Activated CD4-positive, CD25-positive, alpha-beta regulatory T cell treated with anti-CD3 and anti-CD28 coated beads, Interleukin-2, amount 50 U/mL, for 72 hours (primary cell): Measurements from ENCODE around the gene RNASE13.

Source experiments
- DNase-seq: peaks from one replicate; pipeline ENCODE4 v3.0.0; 2021

Gene RNASE13

GRCh38 chr14:21063479-21063878, 28.9 kb upstream of the RNASE13 start:
- no peak for DNase-seq

- DNase-seq = no peak
Measured at GRCh38 chr14:21061347-21061668, 26.7 kb upstream of the RNASE13 start.

- no peak for DNase-seq
Measured at GRCh38 chr14:21060614-21061346, 26.2 kb upstream of the RNASE13 start.

- DNase-seq = no peak
Measured at GRCh38 chr14:21059842-21060613, 25.4 kb upstream of the RNASE13 start.

- no peak for DNase-seq
Measured at GRCh38 chr14:21058903-21059302, 24.3 kb upstream of the RNASE13 start.

- DNase-seq = no peak
Measured at GRCh38 chr14:21057803-21058675, 23.4 kb upstream of the RNASE13 start, which contains the start of gene RNASE8. TSS of gene RNASE8 (plus strand) at chr14:21057822. CDS start at chr14:21057893, 71 bp downstream.

GRCh38 chr14:21056520-21057163, 22.0 kb upstream of the RNASE13 start:
- no peak for DNase-seq

GRCh38 chr14:21055432-21056117, 21.0 kb upstream of the RNASE13 start:
- DNase-seq = no peak

GRCh38 chr14:21054768-21055145, 20.1 kb upstream of the RNASE13 start:
- DNase-seq = no peak

GRCh38 chr14:21054123-21054767, 19.6 kb upstream of the RNASE13 start:
- no peak for DNase-seq

- DNase-seq = no peak
Measured at GRCh38 chr14:21053184-21054122, 18.8 kb upstream of the RNASE13 start.

GRCh38 chr14:21050597-21050996, 16.0 kb upstream of the RNASE13 start:
- no peak for DNase-seq

GRCh38 chr14:21049271-21049673, 14.7 kb upstream of the RNASE13 start:
- no peak for DNase-seq

GRCh38 chr14:21048638-21049037, 14.0 kb upstream of the RNASE13 start:
- no peak for DNase-seq

GRCh38 chr14:21047378-21047781, 12.8 kb upstream of the RNASE13 start:
- DNase-seq = no peak

- no peak for DNase-seq
Measured at GRCh38 chr14:21043974-21044618, 9.5 kb upstream of the RNASE13 start.

GRCh38 chr14:21043387-21043973, 8.9 kb upstream of the RNASE13 start:
- no peak for DNase-seq

- no peak for DNase-seq
Measured at GRCh38 chr14:21042918-21043317, 8.3 kb upstream of the RNASE13 start.

- no peak for DNase-seq
Measured at GRCh38 chr14:21041676-21042433, 7.2 kb upstream of the RNASE13 start, which contains the start of gene RNASE7. TSS of gene RNASE7 (plus strand) at chr14:21042362. CDS start at chr14:21042993, 631 bp downstream.
